Tibial nerve (tissue), 4 donors: ENCODE data around the gene RASA3.

Experiments
- EP300 ChIP-seq, 2 donors: sonication (generic); formaldehyde crosslinking; IDR thresholded peaks; one replicate each; pipeline ENCODE4 v1.6.1; 2017; ENCODE audit warnings: antibody characterized with exemption in 2 of 2, mild to moderate bottlenecking in 1 of 2
- POLR2A ChIP-seq, 2 donors: fragments of 450-650 bp; IDR thresholded peaks; one replicate each; pipeline ENCODE4 v1.6.1; 2017; ENCODE audit warnings: antibody characterized with exemption in 2 of 2, mild to moderate bottlenecking in 2 of 2, moderate library complexity in 2 of 2
- TF ChIP-seq, protein P1 (sequence below), 5 experiments: fragments of 200-600 bp in 3 of 5; fragments of 450-650 bp in 2 of 5; sonication (generic) in 3 of 5; IDR thresholded peaks; one replicate each; pipeline ENCODE4 v1.5.1; 2016 to 2019; ENCODE audit warnings: antibody characterized with exemption in 5 of 5, mild to moderate bottlenecking in 3 of 5, moderate library complexity in 2 of 5

DNA sequence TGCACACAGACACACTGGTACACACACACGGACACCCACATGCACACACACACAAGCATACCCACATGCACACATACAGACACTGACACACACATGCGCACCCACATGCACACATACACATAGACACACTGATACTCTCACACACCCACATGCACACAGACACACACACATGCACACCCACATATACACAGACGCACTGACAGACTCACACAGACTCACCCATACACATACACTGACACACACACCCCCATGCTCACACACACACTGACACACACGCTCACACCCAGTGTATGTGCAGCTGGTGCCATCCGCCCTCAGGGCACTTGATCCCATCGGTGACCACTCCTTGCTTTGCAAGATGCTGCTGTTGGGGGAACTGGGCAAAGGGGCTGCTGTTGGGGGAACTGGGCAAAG, 9.7 kb upstream of the RASA3 start:
- no peak for TF ChIP-seq POLR2A (IDR thresholded peaks at IDR 0.05)
- TF ChIP-seq, protein P1, sequence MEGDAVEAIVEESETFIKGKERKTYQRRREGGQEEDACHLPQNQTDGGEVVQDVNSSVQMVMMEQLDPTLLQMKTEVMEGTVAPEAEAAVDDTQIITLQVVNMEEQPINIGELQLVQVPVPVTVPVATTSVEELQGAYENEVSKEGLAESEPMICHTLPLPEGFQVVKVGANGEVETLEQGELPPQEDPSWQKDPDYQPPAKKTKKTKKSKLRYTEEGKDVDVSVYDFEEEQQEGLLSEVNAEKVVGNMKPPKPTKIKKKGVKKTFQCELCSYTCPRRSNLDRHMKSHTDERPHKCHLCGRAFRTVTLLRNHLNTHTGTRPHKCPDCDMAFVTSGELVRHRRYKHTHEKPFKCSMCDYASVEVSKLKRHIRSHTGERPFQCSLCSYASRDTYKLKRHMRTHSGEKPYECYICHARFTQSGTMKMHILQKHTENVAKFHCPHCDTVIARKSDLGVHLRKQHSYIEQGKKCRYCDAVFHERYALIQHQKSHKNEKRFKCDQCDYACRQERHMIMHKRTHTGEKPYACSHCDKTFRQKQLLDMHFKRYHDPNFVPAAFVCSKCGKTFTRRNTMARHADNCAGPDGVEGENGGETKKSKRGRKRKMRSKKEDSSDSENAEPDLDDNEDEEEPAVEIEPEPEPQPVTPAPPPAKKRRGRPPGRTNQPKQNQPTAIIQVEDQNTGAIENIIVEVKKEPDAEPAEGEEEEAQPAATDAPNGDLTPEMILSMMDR (IDR thresholded peaks at IDR 0.05) = no peak
- no peak for TF ChIP-seq EP300 (IDR thresholded peaks at IDR 0.05)
